Vagina (tissue), 2 donors: ENCODE results near the gene RYR2.

Experiments used
- CTCF ChIP-seq, 3 experiments: fragments of 450-650 bp in 2 of 3; fragments of 200-600 bp in 1 of 3; sonication (generic) in 1 of 3; IDR thresholded peaks; one replicate each; pipeline ENCODE4 v1.5.1; 2017 to 2019; ENCODE audit warnings: antibody characterized with exemption in 3 of 3, mild to moderate bottlenecking in 2 of 3, moderate library complexity in 2 of 3
- POLR2AphosphoS5 ChIP-seq, 2 donors: sonication (generic); formaldehyde crosslinking; IDR thresholded peaks; one replicate each; pipeline ENCODE4 v1.9.0; 2017; ENCODE audit warnings: antibody characterized with exemption in 2 of 2, mild to moderate bottlenecking in 2 of 2, low read depth in 1 of 2; ENCODE audit not compliant: insufficient read depth in 1 of 2

DNA sequence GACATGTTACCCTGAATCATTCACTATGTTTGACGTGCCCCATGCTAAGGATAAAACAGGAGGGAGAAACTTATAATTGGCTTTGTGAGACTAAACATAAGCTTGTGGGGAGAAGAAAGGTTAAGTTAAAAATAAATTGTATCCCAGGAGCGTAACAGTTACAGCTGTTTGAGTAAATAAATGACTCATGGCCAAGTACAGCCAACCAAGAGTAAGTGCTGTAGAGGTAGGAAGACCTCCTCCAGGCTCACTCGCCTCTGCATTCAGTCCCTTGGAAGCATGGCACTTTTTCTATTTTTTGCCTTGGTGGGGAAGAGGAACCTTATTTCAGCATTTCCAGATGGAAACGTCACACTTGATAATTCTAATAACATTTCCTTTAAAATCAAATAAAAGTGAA is 732.3 kb downstream of the RYR2 start:
- TF ChIP-seq CTCF (IDR thresholded peaks at IDR 0.05) (no peak), POLR2AphosphoS5 (IDR thresholded peaks at IDR 0.05; ENCODE audit: insufficient read depth in 1 of 2, low read depth in 1 of 2) (no peak)
